Loucy (cell line): ENCODE measurements around the gene STRA8.

Source experiments
- H2AFZ ChIP-seq: fragments of 200-600 bp; sonication (generic); 2 replicates; pipeline ENCODE4 v1.6.0; 2016; ENCODE audit warnings: antibody characterized with exemption, mild to moderate bottlenecking, low read length, moderate library complexity
- H3F3A ChIP-seq: fragments of 200-600 bp; 2 replicates; pipeline ENCODE4 v1.6.0; 2016; ENCODE audit warnings: antibody characterized with exemption, low read depth, mild to moderate bottlenecking
- H3K27me3 ChIP-seq: fragments of 200-600 bp; sonication (generic); 2 replicates; pipeline ENCODE4 v1.6.1; 2014; ENCODE audit warnings: low read length, mild to moderate bottlenecking; ENCODE audit not compliant: insufficient read depth, poor library complexity, severe bottlenecking
- H3K36me3 ChIP-seq: fragments of 200-600 bp; sonication (generic); 2 replicates; pipeline ENCODE4 v1.6.1; 2016; ENCODE audit warnings: low read length; ENCODE audit not compliant: insufficient read depth
- H3K4me1 ChIP-seq: fragments of 200-600 bp; sonication (generic); 2 replicates; pipeline ENCODE4 v1.5.1; 2014; ENCODE audit warnings: low read length, mild to moderate bottlenecking; ENCODE audit not compliant: insufficient read depth, poor library complexity, severe bottlenecking
- H3K4me2 ChIP-seq: fragments of 200-600 bp; sonication (generic); 2 replicates; pipeline ENCODE4 v1.6.0; 2014; ENCODE audit warnings: antibody characterized with exemption, low read length, low read depth, mild to moderate bottlenecking; ENCODE audit not compliant: poor library complexity, severe bottlenecking
- H3K4me3 ChIP-seq: fragments of 200-600 bp; sonication (generic); 2 replicates; pipeline ENCODE4 v1.5.1; 2014; ENCODE audit warnings: low read length, mild to moderate bottlenecking, mixed read lengths; ENCODE audit not compliant: poor library complexity, severe bottlenecking
- H3K79me2 ChIP-seq: fragments of 200-600 bp; sonication (generic); 2 replicates; pipeline ENCODE4 v1.6.1; 2014; ENCODE audit warnings: low read length; ENCODE audit not compliant: insufficient read depth
- H3K9ac ChIP-seq: fragments of 200-600 bp; sonication (generic); 2 replicates; pipeline ENCODE4 v1.6.0; 2014; ENCODE audit warnings: mild to moderate bottlenecking, low read depth, low read length, moderate library complexity; ENCODE audit not compliant: poor library complexity, severe bottlenecking
- H3K9me2 ChIP-seq: fragments of 200-600 bp; sonication (generic); replicated peaks from 2 replicates; pipeline ENCODE4 v1.6.1; 2016; ENCODE audit warnings: low read depth, low read length, mixed read lengths
- H3K9me3 ChIP-seq: fragments of 200-600 bp; sonication (generic); 2 replicates; pipeline ENCODE4 v1.6.1; 2014; ENCODE audit warnings: mild to moderate bottlenecking, antibody characterized with exemption, low read length, low read depth; ENCODE audit not compliant: insufficient read depth
- H4K20me1 ChIP-seq: fragments of 200-600 bp; sonication (generic); 2 replicates; pipeline ENCODE4 v1.6.0; 2014; ENCODE audit warnings: antibody characterized with exemption, low read length, mild to moderate bottlenecking; ENCODE audit not compliant: insufficient read depth, poor library complexity, severe bottlenecking
- CTCF ChIP-seq: fragments of 200-600 bp; sonication (generic); conservative IDR thresholded peaks from 2 replicates; pipeline ENCODE4 v1.5.1; 2014; ENCODE audit warnings: mild to moderate bottlenecking, antibody characterized with exemption, low read length
- EZH2phosphoT487 ChIP-seq: fragments of 200-600 bp; IDR thresholded peaks from 2 replicates; pipeline ENCODE4 v1.6.1; 2018; ENCODE audit warnings: antibody characterized with exemption, mild to moderate bottlenecking, moderate library complexity, borderline replicate concordance

STRA8 gene

GRCh38 chr7:135189221-135189662, 44.4 kb upstream of the STRA8 start:
- H2AFZ ChIP-seq, result no peak overlapping the region
- H3K9me2 ChIP-seq, result no peaks in the 10 kb centered on the region
- H3K79me2 ChIP-seq, result no peaks in the 10 kb centered on the region
- no peak overlapping the region for H3K4me3 ChIP-seq
- H3K27me3 ChIP-seq, result no peaks in the 10 kb centered on the region
- no peak overlapping the region for H3K4me2 ChIP-seq
- H3K4me1 ChIP-seq, result peaks cover 6% of the 10 kb centered on the region
- H3K9ac ChIP-seq, result no peak overlapping the region
- no peaks in the 10 kb centered on the region for H4K20me1 ChIP-seq
- no peaks in the 10 kb centered on the region for H3F3A ChIP-seq
- H3K9me3 ChIP-seq, result no peaks in the 10 kb centered on the region
- no peak for TF ChIP-seq CTCF
- peaks cover 16% of the 10 kb centered on the region; the same call in 1 of the 2 replicates for H3K36me3 ChIP-seq

GRCh38 chr7:135189961-135190360, 43.7 kb upstream of the STRA8 start:
- Histone ChIP-seq H3K36me3 (peaks cover 16% of the 10 kb centered on the region; the same call in 1 of the 2 replicates), H3K9ac (no peak overlapping the region), H3K4me1 (peaks cover 6% of the 10 kb centered on the region), H4K20me1 (no peaks in the 10 kb centered on the region), H3K9me2 (no peaks in the 10 kb centered on the region), H3K4me2 (no peak overlapping the region), H3F3A (no peaks in the 10 kb centered on the region), H3K79me2 (no peaks in the 10 kb centered on the region), H3K9me3 (no peaks in the 10 kb centered on the region), H2AFZ (no peak overlapping the region), H3K27me3 (no peaks in the 10 kb centered on the region), H3K4me3 (no peak overlapping the region)
- TF ChIP-seq EZH2phosphoT487, result no peak
- TF ChIP-seq CTCF, result no peak

- H3F3A ChIP-seq, result no peaks in the 10 kb centered on the region
- H2AFZ ChIP-seq, result no peak overlapping the region
- H3K36me3 ChIP-seq, result peaks cover 11% of the 10 kb centered on the region; the same call in 1 of the 2 replicates
- no peak overlapping the region for H3K4me2 ChIP-seq
- no peaks in the 10 kb centered on the region for H4K20me1 ChIP-seq
- no peak overlapping the region for H3K4me3 ChIP-seq
- H3K27me3 ChIP-seq, result no peaks in the 10 kb centered on the region
- TF ChIP-seq CTCF (no peak), EZH2phosphoT487 (no peak)
- H3K79me2 ChIP-seq, result no peaks in the 10 kb centered on the region
- peaks cover 6% of the 10 kb centered on the region for H3K4me1 ChIP-seq
- no peak overlapping the region for H3K9ac ChIP-seq
- H3K9me2 ChIP-seq, result no peaks in the 10 kb centered on the region
- H3K9me3 ChIP-seq, result no peaks in the 10 kb centered on the region
These were observed 42.9 kb upstream of the STRA8 start for GRCh38 chr7:135190703-135191102.
